Retinal pigment epithelial cell (primary cell): Measurements from ENCODE around the gene TRMU.

Source experiments
- DNase-seq: peaks from one replicate; pipeline ENCODE4 v3.0.0-alpha.2; 2010; ENCODE audit warnings: low read depth
- H3K4me3 ChIP-seq: 2 replicates; pipeline ENCODE4 v1.5.1; 2011; ENCODE audit warnings: mild to moderate bottlenecking, low read length, control low read depth, moderate library complexity
- TF ChIP-seq, protein P1 (sequence below): conservative IDR thresholded peaks from 2 replicates; pipeline ENCODE4 v1.5.1; 2011; ENCODE audit warnings: low read depth, low read length, control low read depth, inconsistent platforms

The TRMU gene

DNA sequence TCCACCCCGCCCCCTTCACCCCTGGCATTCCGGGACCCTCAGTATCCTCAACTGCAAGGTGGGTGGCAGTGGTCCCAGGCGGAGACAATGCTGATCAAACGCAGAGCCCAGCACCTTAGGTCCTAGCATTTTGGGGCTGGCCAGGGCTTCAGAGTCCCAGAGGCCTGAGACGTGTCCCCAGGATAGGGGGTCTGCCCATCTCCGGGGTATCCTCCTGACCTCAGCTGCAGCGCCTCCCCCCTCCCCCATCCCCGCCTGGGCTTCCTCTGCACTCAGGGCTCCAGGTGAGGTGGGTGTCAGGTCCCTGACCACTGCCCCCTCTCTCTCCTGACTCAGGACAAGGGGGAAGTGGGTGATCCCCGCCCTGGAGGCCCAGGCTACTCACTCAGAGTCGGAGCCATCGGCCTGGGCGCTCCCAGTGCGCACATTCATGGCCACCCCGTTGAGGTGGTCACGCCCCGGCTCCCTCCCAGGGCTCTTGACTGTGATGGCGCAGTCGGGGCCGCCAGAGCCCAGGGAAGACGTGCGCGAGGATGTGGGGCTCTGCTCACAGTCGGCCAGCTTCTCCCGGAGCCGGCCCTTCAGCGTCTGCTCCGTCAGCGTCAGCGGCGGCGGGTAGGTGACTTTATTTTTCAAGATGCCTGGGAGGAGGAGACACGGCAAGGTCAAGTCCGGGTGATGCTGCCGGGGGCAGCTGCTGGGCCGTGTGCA lies 28.3 kb downstream of the TRMU start:
- DNase-seq: no peak
- TF ChIP-seq, protein P1, sequence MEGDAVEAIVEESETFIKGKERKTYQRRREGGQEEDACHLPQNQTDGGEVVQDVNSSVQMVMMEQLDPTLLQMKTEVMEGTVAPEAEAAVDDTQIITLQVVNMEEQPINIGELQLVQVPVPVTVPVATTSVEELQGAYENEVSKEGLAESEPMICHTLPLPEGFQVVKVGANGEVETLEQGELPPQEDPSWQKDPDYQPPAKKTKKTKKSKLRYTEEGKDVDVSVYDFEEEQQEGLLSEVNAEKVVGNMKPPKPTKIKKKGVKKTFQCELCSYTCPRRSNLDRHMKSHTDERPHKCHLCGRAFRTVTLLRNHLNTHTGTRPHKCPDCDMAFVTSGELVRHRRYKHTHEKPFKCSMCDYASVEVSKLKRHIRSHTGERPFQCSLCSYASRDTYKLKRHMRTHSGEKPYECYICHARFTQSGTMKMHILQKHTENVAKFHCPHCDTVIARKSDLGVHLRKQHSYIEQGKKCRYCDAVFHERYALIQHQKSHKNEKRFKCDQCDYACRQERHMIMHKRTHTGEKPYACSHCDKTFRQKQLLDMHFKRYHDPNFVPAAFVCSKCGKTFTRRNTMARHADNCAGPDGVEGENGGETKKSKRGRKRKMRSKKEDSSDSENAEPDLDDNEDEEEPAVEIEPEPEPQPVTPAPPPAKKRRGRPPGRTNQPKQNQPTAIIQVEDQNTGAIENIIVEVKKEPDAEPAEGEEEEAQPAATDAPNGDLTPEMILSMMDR: no peak
- no peak overlapping the region for H3K4me3 ChIP-seq

DNA sequence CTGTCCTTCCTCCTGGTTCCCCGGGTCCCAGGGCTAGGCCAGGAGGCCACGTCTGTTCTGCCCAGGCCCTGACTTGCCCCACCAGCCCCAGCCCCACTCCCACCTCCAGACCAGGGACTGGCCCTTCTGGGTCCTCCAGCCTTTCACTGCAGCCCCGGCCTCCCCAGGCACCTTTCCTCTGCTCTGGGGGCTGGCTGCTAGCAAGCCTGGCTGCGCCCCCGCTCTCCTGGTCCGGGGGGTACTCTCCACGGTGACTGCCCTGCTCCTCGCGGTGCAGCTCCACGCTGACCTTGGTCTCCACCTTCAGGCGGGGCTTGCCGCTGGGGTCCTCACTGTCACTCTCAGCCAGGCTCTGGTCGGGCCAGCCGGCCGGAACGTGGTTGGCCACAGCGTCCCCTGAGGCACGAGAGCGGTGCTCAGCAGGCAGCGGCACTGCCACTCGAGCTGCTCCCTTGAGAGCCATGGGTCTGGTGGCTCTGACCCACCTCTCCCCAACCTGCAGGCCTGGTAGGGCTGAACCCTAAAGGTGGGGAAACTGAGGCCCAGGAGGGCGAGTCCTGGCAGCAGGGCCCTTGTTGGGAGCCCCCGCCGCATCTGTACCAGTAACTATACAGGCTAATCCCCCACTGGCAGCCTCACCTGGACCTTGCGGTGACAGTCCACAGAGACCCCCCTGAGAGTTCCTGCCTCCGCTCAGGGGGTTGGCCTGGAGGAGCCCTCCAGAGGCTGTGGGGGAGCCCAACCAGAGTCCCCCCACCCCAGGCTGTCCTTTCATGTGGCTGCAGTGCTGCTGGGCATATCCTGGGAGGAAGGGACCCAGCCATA lies 29.0 kb downstream of the TRMU start:
- no peak for DNase-seq
- TF ChIP-seq, protein P1: no peak
- no peak overlapping the region for H3K4me3 ChIP-seq

DNA sequence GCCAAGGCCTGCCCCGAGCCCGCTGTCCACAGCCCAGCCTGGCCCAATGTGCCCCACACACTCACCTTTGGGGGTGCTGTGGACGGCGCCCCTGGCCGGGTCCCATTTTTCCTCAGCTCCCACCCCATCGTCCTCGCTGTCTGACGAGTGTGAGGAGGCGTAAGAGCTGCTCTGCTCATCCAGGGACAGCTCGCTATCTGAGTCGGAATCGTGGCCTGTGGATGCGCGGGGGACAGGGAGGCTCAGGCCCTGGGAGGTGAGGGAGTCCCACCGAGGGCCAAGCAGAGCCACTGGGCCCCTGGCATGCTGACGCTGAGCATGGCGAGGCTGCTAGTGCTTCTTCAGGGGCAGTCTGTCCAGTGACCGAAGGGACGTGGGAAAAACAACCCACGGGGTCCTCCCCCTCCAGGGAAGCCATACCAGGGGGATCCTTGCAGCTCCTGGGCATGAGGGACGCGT lies 29.7 kb downstream of the TRMU start:
- TF ChIP-seq, protein P1: no peak
- no peak overlapping the region for H3K4me3 ChIP-seq
- DNase-seq: no peak

DNA sequence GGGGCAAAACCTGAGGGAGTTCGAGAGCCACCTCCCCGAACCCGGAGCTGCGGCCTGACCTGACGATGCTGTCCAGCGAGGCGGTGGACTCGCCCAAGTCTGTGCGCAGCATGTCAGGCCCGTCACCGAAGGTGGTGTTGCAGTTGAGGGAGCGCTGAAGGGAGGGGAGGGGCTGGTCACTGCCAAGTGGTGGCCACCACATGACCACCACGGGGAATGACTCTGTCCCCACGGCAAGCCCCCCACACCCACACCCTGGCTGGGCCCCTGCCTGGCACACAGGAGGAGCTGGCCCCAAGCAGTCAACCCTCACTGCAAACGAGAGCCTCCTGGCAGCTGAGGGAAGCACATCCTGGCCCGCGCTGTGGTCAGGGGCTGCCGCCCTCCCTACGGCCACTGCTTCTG lies 30.8 kb downstream of the TRMU start:
- no peak for DNase-seq
- TF ChIP-seq, protein P1: no peak
- no peak overlapping the region for H3K4me3 ChIP-seq

DNA sequence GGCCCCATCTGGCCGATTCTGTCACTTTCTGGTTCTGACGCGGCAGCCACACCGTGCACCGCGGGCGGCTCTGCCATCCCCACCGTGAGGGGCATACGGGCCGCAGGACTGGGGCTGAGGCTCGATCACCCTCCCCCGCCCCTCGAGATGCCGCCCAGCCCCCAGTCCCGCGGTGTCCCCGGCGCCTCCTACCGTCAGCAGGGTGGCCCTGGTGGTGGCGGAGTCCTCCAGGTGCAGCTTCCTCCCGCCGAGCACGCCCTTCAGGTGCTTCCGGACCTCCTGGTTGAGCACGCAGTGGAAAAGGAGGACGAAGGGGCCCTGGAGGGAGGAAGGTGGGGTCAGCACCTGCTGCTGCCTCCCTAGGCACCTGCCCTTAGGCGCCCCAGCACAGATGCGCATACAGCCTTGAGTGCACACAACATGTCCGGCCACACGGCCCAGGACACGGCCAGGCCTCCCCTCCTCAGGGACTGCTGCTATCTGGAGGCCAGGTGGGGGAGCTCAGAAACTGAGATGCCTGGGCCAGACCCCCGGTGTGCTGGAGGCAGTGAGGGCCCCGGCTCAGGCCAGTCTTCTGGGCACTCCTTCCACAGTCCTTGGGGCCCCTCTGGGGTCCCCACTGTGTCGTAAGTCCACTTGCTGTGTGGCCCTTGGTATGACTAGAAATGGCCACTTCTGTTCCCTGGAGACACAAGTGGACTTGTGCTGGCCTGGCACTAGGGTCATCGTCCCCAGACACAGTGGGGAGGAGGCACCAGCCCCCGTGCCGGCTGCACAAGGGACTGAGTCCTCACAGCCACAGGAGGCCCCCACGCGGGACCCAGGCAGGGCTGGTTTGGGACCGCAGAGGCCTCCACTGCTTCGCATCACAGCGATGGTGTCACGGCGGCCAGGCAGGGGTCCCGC lies 31.5 kb downstream of the TRMU start:
- TF ChIP-seq, protein P1: no peak
- H3K4me3 ChIP-seq: no peak overlapping the region
- DNase-seq: no peak

DNA sequence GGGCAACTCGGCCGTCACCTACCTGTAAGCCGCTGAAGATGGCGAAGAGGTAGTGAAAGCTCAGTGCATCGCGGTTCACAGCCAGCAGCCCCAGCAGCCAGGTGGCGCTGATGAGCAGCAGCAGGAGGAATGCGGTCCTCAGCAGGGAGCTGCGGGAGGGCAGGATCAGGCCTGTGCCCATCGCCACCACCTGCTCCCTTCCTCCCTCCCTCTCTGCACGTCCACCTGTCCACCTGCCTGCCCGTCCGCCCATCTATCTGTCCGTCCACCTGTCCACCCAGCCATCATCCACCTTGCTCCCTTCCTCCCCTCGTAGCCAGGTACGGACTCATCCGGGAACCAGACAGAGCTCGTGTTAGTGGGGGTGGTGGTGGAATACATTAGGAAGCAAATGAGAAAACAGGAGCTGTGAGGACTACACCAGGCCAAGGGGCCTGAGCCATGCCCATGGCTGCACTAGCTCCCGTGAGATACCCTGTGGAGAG lies 32.2 kb downstream of the TRMU start:
- DNase-seq: no peak
- TF ChIP-seq, protein P1: peak; percentile 97
- no peak overlapping the region for H3K4me3 ChIP-seq
